SK-N-SH (cell line): Measurements from ENCODE around the gene RAD23B. TPM values are rescaled to one million over a fixed set of nuclear protein-coding genes. Genes with fewer than 3 reads are reported as not detected.

Experiments
- CTCF ChIA-PET: fragments of 300-600, 350-600 bp; formaldehyde crosslinking; extraction: SDS; loops from one replicate; lab custom pipeline; 2021; lab: Yijun Ruan, JAX
- POLR2A ChIA-PET: fragments of 350-600 bp; sonication (Branson Sonifier 250); formaldehyde crosslinking; extraction: SDS; loops from one replicate; lab custom pipeline; 2020; ENCODE audit warnings: antibody characterized with exemption, inconsistent platforms; lab: Yijun Ruan, JAX
- DNase-seq: peaks from one replicate; pipeline ENCODE4 v3.0.0; 2012
- H2AFZ ChIP-seq: fragments of 200-600 bp; sonication (generic); 2 replicates; pipeline ENCODE4 v1.8.1; 2016; ENCODE audit warnings: antibody characterized with exemption, mild to moderate bottlenecking, low read depth
- H3F3A ChIP-seq: fragments of 200-600 bp; sonication (generic); replicated peaks from 2 replicates; pipeline ENCODE3; 2016; ENCODE audit warnings: antibody characterized with exemption, mild to moderate bottlenecking; ENCODE audit not compliant: insufficient read depth
- H3K27ac ChIP-seq, 2 experiments: fragments of 200-500 bp in 1 of 2; fragments of 200-600 bp in 1 of 2; sonication (Bioruptor generic) in 1 of 2; sonication (generic), shearing (Covaris generic) in 1 of 2; 2 replicates each; pipeline versions ENCODE4 v1.5.1 to v1.6.1; 2014 to 2016; ENCODE audit warnings: low read depth in 2 of 2, inconsistent platforms in 1 of 2, low read length in 1 of 2, mild to moderate bottlenecking in 1 of 2, mixed read lengths in 1 of 2
- H3K27me3 ChIP-seq: fragments of 200-600 bp; sonication (generic), shearing (Covaris generic); 2 replicates; pipeline ENCODE4 v1.6.1; 2016; ENCODE audit warnings: mixed run types; ENCODE audit not compliant: insufficient read depth
- H3K36me3 ChIP-seq, 2 experiments: fragments of 200-500 bp in 1 of 2; fragments of 200-600 bp in 1 of 2; sonication (Bioruptor generic) in 1 of 2; sonication (generic) in 1 of 2; replicated peaks in 1 of 2; 2 replicates each; pipeline versions ENCODE3 to v1.5.1; 2014 to 2016; ENCODE audit warnings: low read length in 1 of 2, mild to moderate bottlenecking in 1 of 2; ENCODE audit not compliant: insufficient read depth in 2 of 2, control insufficient read depth in 1 of 2
- H3K4me1 ChIP-seq, 2 experiments: fragments of 200-500 bp in 1 of 2; fragments of 200-600 bp in 1 of 2; sonication (Bioruptor generic) in 1 of 2; sonication (generic), shearing (Covaris generic) in 1 of 2; 2 replicates each; pipeline versions ENCODE4 v1.5.1 to v1.6.1; 2014 to 2016; ENCODE audit warnings: low read depth in 1 of 2, low read length in 1 of 2, mixed run types in 1 of 2; ENCODE audit not compliant: insufficient read depth in 2 of 2, control insufficient read depth in 1 of 2
- H3K4me2 ChIP-seq: fragments of 200-600 bp; sonication (generic), shearing (Covaris generic); 2 replicates; pipeline ENCODE4 v1.6.1; 2017; ENCODE audit warnings: mixed run types
- H3K4me3 ChIP-seq, 2 experiments: fragments of 200-500 bp in 1 of 2; fragments of 200-600 bp in 1 of 2; sonication (Bioruptor generic) in 1 of 2; sonication (generic), shearing (Covaris generic) in 1 of 2; 2 replicates each; pipeline versions ENCODE4 v1.5.1 to v1.8.1; 2014 to 2016; ENCODE audit warnings: low read depth in 2 of 2, inconsistent platforms in 1 of 2, low read length in 1 of 2, mild to moderate bottlenecking in 1 of 2, mixed read lengths in 1 of 2, moderate library complexity in 1 of 2
- H3K79me2 ChIP-seq: fragments of 200-600 bp; sonication (generic); 2 replicates; pipeline ENCODE4 v1.8.1; 2017; ENCODE audit warnings: mild to moderate bottlenecking; ENCODE audit not compliant: insufficient read depth
- H3K9ac ChIP-seq: fragments of 200-600 bp; sonication (generic); 2 replicates; pipeline ENCODE4 v1.6.1; 2017; ENCODE audit warnings: mixed run types
- H3K9me2 ChIP-seq: fragments of 200-600 bp; sonication (generic); 2 replicates; pipeline ENCODE4 v1.6.1; 2017; ENCODE audit warnings: mixed run types
- H3K9me3 ChIP-seq: fragments of 200-600 bp; sonication (generic); 2 replicates; pipeline ENCODE4 v1.6.1; 2017; ENCODE audit warnings: mixed run types, mild to moderate bottlenecking, moderate library complexity
- H4K20me1 ChIP-seq: fragments of 200-600 bp; sonication (generic); 2 replicates; pipeline ENCODE4 v1.6.1; 2017; ENCODE audit warnings: mild to moderate bottlenecking, mixed run types; ENCODE audit not compliant: insufficient read depth
- CHD2 ChIP-seq: fragments of 150-350 bp; IDR thresholded peaks from 2 replicates; pipeline ENCODE4 v1.6.1; 2018; ENCODE audit warnings: low read length; ENCODE audit not compliant: partially characterized antibody
- CTCF ChIP-seq: fragments of 200-600 bp; sonication (generic); IDR thresholded peaks from 2 replicates; pipeline ENCODE4 v1.6.1; 2017; ENCODE audit warnings: antibody characterized with exemption, mild to moderate bottlenecking, moderate library complexity
- EZH2phosphoT487 ChIP-seq: fragments of 200-600 bp; sonication (generic); IDR thresholded peaks from 2 replicates; pipeline ENCODE4 v1.6.1; 2017; ENCODE audit warnings: low read depth, mixed run types, mild to moderate bottlenecking, antibody characterized with exemption, moderate library complexity, borderline replicate concordance
- POLR2AphosphoS5 ChIP-seq: IDR thresholded peaks from 2 replicates; pipeline ENCODE4 v1.6.1; 2012; ENCODE audit warnings: low read depth, low read length
- RFX5 ChIP-seq: IDR thresholded peaks from 2 replicates; pipeline ENCODE4 v1.6.1; 2012; ENCODE audit warnings: mild to moderate bottlenecking, improper control_type of control experiment, low read length
- TAF1 ChIP-seq: IDR thresholded peaks from 2 replicates; pipeline ENCODE4 v1.6.1; 2012; ENCODE audit warnings: low read depth, mild to moderate bottlenecking, low read length, moderate library complexity, borderline replicate concordance
- YY1 ChIP-seq: IDR thresholded peaks from 2 replicates; pipeline ENCODE4 v1.4.0; 2012; ENCODE audit warnings: low read depth, mild to moderate bottlenecking
- WGBS: methylation state at CpG from one replicate; pipeline ENCODE4 v1.1.6; 2017; ENCODE audit warnings: low lambda C conversion rate; 5-methylcytosine and 5-hydroxymethylcytosine counted together
- polyA plus RNA-seq, 3 experiments: library from polyadenylated mRNA; depleted of rRNA; stranded (reverse); fragments of >200 nt; gene quantifications; 2 replicates each; pipeline ENCODE4 v1.2.3, GENCODE V29; 2012
- TF ChIP-seq, protein P1 (sequence below): IDR thresholded peaks from 2 replicates; pipeline ENCODE4 v1.4.0; 2012; ENCODE audit warnings: low read depth

The RAD23B gene
- polyA plus RNA-seq, 1 of the 3 experiments (the other 2 are of a cell fraction): 62.9 TPM

GRCh38 chr9:107337676-107338590 is 54.9 kb downstream of the RAD23B start (continued):
- no peak for TF ChIP-seq CTCF

DNA sequence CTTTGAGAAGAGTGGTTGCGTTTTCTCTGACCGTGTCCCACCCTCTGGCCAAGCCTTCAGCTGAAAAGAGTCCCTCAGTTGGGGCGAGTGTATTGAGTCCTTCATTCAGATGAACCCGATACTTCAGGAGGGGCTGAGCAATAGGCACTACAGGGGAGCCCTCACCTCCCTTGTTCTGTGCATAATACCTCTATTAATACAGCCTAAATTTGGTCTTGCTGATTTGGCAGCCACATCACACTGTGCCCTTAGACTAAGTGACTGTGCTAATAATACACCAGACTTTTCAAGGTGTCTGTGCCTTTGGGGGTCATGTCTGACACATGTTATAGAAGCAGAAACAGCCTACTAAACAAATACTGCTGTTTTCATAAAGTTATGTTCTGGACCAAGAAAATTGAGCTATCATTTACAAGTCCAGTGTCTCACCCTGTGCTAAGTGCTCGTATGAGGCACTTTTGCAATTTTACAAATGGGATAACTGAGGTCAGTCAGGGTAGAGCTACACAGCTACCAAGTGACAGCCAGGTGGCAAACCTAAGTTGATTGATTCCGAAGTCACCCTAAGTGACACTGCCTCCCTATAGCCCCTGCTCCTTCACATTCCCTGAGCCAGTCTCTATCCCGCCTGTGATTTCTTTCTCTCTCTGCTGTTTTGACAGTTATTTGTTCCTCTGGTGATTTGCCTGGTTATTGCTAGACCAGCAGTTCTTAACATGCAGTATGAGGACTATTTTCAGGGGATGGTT is 56.0 kb downstream of the RAD23B start:
- Histone ChIP-seq H3K27me3 (no peaks in the 10 kb centered on the region), H3K27ac (no peak overlapping the region), H3K4me1 (peaks cover 4 to 7% of the 10 kb centered on the region in 2 experiments; a peak in 2 of 4 replicates), H3K36me3 (peaks cover 17 to 32% of the 10 kb centered on the region in 2 experiments), H3K4me3 (no peak overlapping the region), H3F3A (peaks cover 13% of the 10 kb centered on the region), H3K9me3 (no peaks in the 10 kb centered on the region), H3K9me2 (no peaks in the 10 kb centered on the region), H3K79me2 (no peaks in the 10 kb centered on the region), H3K4me2 (no peak overlapping the region), H3K9ac (no peak overlapping the region), H2AFZ (no peak overlapping the region), H4K20me1 (peaks cover 9% of the 10 kb centered on the region; the same call in 1 of the 2 replicates)
- 80% methylated on average over 7 of the region's 7 CpGs for WGBS
- CTCF ChIA-PET: interaction anchor here (2.5 kb wide), 1 partner anchor 86 kb away, joined by 7 read pairs; no protein-coding TSS in a partner anchor
- TF ChIP-seq TAF1 (no peak), YY1 (no peak), RFX5 (no peak), CHD2 (no peak), POLR2AphosphoS5 (no peak), EZH2phosphoT487 (no peak)
- TF ChIP-seq, protein P1, sequence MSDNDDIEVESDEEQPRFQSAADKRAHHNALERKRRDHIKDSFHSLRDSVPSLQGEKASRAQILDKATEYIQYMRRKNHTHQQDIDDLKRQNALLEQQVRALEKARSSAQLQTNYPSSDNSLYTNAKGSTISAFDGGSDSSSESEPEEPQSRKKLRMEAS: no peak
- no peak for DNase-seq
- POLR2A ChIA-PET: no interaction called here
